Urinary bladder (tissue), 4 donors: ENCODE measurements around the gene COPG1. TPM values are rescaled to one million over a fixed set of nuclear protein-coding genes. Genes with fewer than 3 reads are reported as not detected.

Experiments used
- DNase-seq: peaks from one replicate; pipeline ENCODE4 v3.0.0-alpha.2; 2015; ENCODE audit errors: extremely low spot score
- H3K27ac ChIP-seq: one replicate; pipeline ENCODE4 v1.5.1; 2013; ENCODE audit warnings: low read depth, mild to moderate bottlenecking, moderate library complexity
- H3K36me3 ChIP-seq: one replicate; pipeline ENCODE4 v1.6.1; 2013; ENCODE audit warnings: mild to moderate bottlenecking, moderate library complexity; ENCODE audit not compliant: insufficient read depth
- H3K4me1 ChIP-seq: one replicate; pipeline ENCODE4 v1.6.1; 2013; ENCODE audit warnings: mild to moderate bottlenecking, moderate library complexity; ENCODE audit not compliant: insufficient read depth
- H3K4me3 ChIP-seq: one replicate; pipeline ENCODE4 v1.5.1; 2013; ENCODE audit warnings: low read depth, low read length
- WGBS: extraction: QIAGEN DNeasy Blood & Tissue Kit; methylation state at CpG from one replicate; pipeline ENCODE4 v1.1.7; 2013; 5-methylcytosine and 5-hydroxymethylcytosine counted together
- polyA plus RNA-seq: library from polyadenylated mRNA; stranded (reverse); fragments of 200-250 nt; gene quantifications from one replicate; pipeline ENCODE4 v1.2.3, GENCODE V29; 2013
- total RNA-seq: library from RNA; depleted of rRNA; stranded (reverse); fragments of >200 nt; gene quantifications from one replicate; pipeline ENCODE4 v1.2.3, GENCODE V29; 2014
- donor health status: healthy with polysubstance abuse.
- donor health status: healthy.

The COPG1 gene
- total and polyA plus RNA-seq, 2 donors = 66.5 to 127 TPM

- DNase-seq = peak; percentile 69
- no peaks in the 10 kb centered on the region for H3K4me1 ChIP-seq
- peaks cover 1% of the 10 kb centered on the region for H3K36me3 ChIP-seq
- peak overlapping the region; percentile 13 for H3K27ac ChIP-seq
- WGBS = 18% methylated on average over 26 of the region's 26 CpGs
- no peak overlapping the region for H3K4me3 ChIP-seq
Measured at GRCh38 chr3:129305592-129306091, 56.2 kb downstream of the COPG1 start.

- H3K4me1 ChIP-seq = no peaks in the 10 kb centered on the region
- no peak overlapping the region for H3K4me3 ChIP-seq
- H3K27ac ChIP-seq = no peak overlapping the region
- no peak for DNase-seq
- H3K36me3 ChIP-seq = no peaks in the 10 kb centered on the region
- WGBS = 98% methylated on average over 3 of the region's 3 CpGs
Measured at GRCh38 chr3:129308636-129309035, 59.2 kb downstream of the COPG1 start.

- no peak overlapping the region for H3K27ac ChIP-seq
- no peak overlapping the region for H3K4me3 ChIP-seq
- 76% methylated on average over 7 of the region's 7 CpGs for WGBS
- H3K36me3 ChIP-seq = no peaks in the 10 kb centered on the region
- no peaks in the 10 kb centered on the region for H3K4me1 ChIP-seq
- DNase-seq = no peak
Measured at GRCh38 chr3:129310111-129311011, 61.0 kb downstream of the COPG1 start.

GRCh38 chr3:129311054-129311902, 61.9 kb downstream of the COPG1 start:
- Histone ChIP-seq H3K27ac (no peak overlapping the region), H3K36me3 (no peaks in the 10 kb centered on the region), H3K4me3 (no peak overlapping the region), H3K4me1 (no peaks in the 10 kb centered on the region)
- WGBS = 89% methylated on average over 3 of the region's 3 CpGs
- no peak for DNase-seq

- WGBS = 81% methylated on average over 2 of the region's 2 CpGs
- H3K4me1 ChIP-seq = no peaks in the 10 kb centered on the region
- DNase-seq = no peak
- H3K36me3 ChIP-seq = no peaks in the 10 kb centered on the region
- no peak overlapping the region for H3K4me3 ChIP-seq
- H3K27ac ChIP-seq = no peak overlapping the region
Measured at GRCh38 chr3:129312021-129312639, 62.7 kb downstream of the COPG1 start.

- no peak overlapping the region for H3K27ac ChIP-seq
- no peak for DNase-seq
- no peaks in the 10 kb centered on the region for H3K4me1 ChIP-seq
- H3K36me3 ChIP-seq = no peaks in the 10 kb centered on the region
- H3K4me3 ChIP-seq = no peak overlapping the region
Measured at GRCh38 chr3:129312671-129313414, 63.4 kb downstream of the COPG1 start.

- H3K4me3 ChIP-seq = no peak overlapping the region
- DNase-seq = no peak
- no peaks in the 10 kb centered on the region for H3K36me3 ChIP-seq
- no peak overlapping the region for H3K27ac ChIP-seq
- H3K4me1 ChIP-seq = no peaks in the 10 kb centered on the region
Measured at GRCh38 chr3:129313415-129313664, 63.9 kb downstream of the COPG1 start.

- Histone ChIP-seq H3K27ac (peak overlapping the region; percentile 89), H3K4me3 (peak overlapping the region; percentile 85), H3K4me1 (no peaks in the 10 kb centered on the region), H3K36me3 (no peaks in the 10 kb centered on the region)
- DNase-seq = no peak
- 50% methylated on average over 7 of the region's 7 CpGs for whole genome bisulfite sequencing
Measured at GRCh38 chr3:129313665-129314385, 64.4 kb downstream of the COPG1 start.

GRCh38 chr3:129314386-129315222, 65.2 kb downstream of the COPG1 start:
- Histone ChIP-seq H3K27ac (peak overlapping the region; percentile 89), H3K4me1 (no peaks in the 10 kb centered on the region), H3K4me3 (peak overlapping the region; percentile 85), H3K36me3 (no peaks in the 10 kb centered on the region)
- WGBS = 1% methylated on average over 53 of the region's 53 CpGs
- peak; percentile 74 for DNase-seq

GRCh38 chr3:129315223-129315997, 66.0 kb downstream of the COPG1 start:
- Histone ChIP-seq H3K4me1 (no peaks in the 10 kb centered on the region), H3K36me3 (no peaks in the 10 kb centered on the region), H3K27ac (peak overlapping the region; percentile 89), H3K4me3 (peak overlapping the region; percentile 85)
- no peak for DNase-seq
- under 1% methylated on average over 80 of the region's 80 CpGs for WGBS

- no peaks in the 10 kb centered on the region for H3K4me1 ChIP-seq
- peak overlapping the region; percentile 85 for H3K4me3 ChIP-seq
- DNase-seq = no peak
- peak overlapping the region; percentile 89 for H3K27ac ChIP-seq
- no peaks in the 10 kb centered on the region for H3K36me3 ChIP-seq
- WGBS = under 1% methylated on average over 34 of the region's 34 CpGs
Measured at GRCh38 chr3:129315998-129316247, 66.5 kb downstream of the COPG1 start.
